DMS 273 (cell line): ENCODE results near the gene KRTAP5-3.
"Not testable (repeated sequence)": the region's sequence is repeated elsewhere in the genome, so short reads cannot be mapped to it uniquely, and the experiment has no call there.

Experiments used
- DNase-seq: peaks from one replicate; lab custom pipeline; 2025; ENCODE audit not compliant: unreplicated experiment; lab: John Stamatoyannopoulos, UW

Gene KRTAP5-3

DNA sequence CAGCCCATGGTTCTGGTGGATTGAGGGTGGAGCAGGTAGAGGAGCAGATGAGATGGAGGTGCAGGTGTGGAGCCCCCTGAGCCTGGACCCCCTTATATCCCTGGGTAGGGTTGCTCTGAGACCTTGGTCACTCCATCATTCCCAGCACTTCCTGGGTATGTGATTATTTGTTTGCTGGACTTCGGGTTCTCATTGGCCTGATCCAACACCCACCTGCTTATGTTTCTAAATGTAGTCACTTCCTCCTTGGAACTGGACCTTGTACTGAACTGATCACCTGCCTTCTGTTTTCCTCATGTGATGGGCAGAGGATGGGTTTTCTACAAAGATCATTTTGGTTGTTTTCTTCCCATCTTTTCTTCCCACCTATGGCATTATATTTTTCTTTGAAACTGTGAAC is 13.8 kb upstream of the KRTAP5-3 start, which contains the start of gene KRTAP5-4:
Gene KRTAP5-4, minus strand, starts transcription at position 53 of the 400 bp plus-strand sequence. Its CDS starts 45 bp downstream, at position 8.
- DNase-seq, result no peak

DNA sequence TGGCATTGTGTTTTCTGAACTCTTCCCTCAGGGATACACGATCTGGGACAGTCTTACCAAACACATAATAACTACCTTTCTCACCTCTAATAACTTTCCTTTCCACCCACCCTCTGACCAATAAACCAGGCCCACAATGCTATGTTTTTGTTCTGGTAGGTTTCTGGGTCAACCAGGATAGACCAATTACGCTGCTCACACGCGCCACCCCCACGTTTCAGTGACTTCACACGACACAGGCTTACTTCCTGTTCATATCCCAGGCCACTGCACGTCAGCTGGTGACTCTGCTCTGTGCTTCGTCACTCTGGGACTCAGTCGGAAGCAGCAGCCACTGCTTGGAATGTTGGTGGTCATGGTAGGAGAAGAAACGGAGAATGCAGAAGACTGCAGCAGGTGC is 11.2 kb upstream of the KRTAP5-3 start:
- no peak for DNase-seq

DNA sequence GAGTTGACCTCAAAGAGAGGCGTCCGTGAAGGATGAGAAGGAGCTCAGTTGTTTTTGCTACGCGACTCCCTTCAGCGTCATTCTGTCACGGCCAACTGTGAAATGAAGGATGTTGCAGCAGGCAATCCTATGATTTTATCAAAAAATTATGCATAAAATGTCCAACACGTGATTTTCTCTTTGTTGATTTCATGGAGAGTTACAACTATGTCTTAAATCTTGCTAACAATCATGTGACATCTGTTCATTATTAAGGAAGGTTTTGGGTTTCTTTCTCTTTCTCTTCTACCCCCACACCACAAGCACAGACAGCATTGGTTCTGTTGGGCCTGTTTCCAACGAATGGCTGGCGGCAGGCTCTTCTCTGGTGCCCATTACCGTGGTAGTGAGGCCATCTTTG is 10.0 kb upstream of the KRTAP5-3 start:
- DNase-seq, result no peak

DNA sequence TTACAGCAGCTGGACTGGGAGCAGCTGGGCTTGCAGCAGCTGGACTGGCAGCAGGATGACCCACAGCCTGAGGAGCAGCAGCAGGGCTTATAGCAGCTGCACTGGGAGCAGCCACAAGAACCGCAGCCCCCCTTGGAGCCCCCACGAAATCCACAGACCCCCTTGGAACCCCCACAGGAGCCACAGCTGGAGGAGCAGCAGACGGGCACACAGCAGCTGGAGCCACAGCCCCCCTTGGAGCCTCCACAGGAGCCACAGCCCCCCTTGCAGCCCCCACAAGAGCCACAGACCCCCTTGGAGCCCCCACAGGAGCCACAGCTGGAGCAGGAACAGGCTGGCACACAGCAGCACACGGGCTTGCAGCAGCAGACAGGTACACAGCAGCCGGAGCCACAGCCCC is 362 bp downstream of the KRTAP5-3 start:
- DNase-seq, result not testable (repeated sequence)

DNA sequence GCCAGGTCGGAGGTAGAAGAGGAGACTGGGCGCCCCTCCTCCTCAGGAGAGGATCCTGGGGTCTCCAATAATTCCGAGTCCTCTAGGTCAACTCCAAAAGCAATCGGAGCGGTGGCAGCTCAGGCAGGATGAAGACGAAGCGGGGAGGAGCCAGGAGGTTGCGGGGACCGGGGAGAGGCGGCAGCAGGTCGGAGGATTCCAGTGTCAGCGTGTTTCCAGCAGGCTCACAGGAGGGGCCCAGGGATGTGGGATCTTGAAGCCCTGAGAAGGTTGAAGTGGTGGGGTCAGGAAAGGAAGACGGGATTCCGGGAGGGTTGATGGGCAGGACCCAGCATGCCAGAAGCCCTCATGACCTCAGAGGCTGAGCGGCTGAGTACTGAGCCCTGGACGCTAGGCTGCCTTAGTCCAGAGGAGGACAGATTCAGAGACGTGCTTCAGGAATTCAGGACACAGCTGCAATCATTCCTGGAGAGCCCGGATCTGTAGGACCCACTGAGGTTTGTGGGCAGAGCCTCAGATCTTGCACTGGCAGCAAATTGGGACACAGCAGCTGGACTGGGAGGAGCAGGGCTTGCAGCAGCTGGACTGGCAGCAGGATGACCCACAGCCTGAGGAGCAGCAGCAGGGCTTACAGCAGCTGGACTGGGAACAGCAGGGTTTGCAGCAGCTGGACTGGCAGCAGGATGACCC is 962 bp downstream of the KRTAP5-3 start:
- DNase-seq, result not testable (repeated sequence)

DNA sequence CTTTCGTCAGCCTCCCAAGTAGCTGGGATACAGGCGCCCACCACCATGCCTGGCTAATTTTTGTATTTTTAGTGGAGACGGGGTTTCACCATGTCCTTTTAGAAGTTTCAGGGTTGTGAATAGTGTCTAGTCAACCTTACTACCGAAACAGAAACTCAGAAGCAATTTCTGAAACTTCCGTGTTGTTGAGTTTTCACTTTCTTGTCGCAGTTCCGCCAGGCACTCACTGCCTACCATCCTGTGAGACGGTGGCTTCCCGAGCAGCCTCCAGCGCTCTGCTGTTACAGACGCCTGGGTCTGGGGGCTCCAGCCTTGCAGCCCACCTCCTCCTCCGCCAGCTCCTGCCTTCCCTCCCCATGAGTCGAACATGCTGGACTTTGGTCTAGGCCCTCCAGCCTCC is 2.3 kb downstream of the KRTAP5-3 start:
- not testable (repeated sequence) for DNase-seq

DNA sequence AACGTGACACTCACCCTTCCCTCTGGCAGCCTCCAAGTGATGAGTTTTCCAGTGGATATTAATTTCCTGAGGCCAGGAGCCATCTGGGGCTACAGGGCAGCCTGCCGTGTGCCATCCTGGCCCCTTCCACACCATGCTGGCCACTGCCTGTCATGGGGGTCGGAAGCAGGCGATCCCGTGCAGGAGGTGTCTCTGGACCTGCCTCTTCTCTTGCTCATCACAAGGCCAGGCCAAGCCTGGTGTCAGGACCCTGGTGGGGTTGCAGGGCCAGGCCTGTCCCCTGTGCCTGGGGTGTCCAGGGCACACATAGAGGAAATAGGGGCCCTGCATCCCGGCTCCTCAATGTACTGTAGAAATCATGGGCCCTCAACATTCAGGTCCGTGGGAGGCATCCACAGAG is 3.6 kb downstream of the KRTAP5-3 start:
- no peak for DNase-seq

DNA sequence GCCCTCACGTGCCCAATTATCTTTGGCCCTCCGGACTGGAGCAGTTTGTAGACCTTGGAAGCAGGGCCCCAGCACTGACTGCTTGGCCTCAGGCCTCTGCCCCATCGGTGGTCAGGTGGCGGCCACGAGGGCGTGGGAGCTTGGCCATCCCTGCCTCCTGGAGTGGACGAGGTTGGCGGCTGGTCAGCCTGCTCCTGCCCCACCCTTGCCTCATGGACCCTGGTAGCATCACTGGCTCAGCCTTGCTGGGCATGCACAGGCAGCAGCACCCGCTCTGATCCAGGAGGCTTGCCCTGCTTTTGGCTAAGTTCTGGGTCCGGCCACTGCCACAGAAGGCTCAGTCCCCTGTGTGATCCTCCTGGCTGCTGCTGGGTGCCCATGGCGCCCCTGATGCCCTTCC is 4.1 kb downstream of the KRTAP5-3 start:
- DNase-seq, result no peak

DNA sequence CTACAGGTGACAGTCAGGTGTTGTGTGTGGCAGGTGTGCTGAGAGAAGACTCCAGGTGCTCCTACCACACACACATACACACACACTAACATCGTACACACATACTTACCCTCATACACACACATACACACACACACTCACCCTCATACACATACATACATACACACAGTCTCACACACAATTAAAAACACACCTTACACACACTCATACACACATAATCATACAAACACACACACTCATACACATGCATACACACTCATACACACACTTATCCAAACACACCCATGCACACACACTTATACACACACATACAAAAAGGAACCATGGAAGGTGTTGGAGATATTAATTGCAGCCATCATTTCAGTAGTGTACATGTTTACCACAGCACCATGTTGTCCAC is 4.6 kb downstream of the KRTAP5-3 start:
- DNase-seq, result no peak

DNA sequence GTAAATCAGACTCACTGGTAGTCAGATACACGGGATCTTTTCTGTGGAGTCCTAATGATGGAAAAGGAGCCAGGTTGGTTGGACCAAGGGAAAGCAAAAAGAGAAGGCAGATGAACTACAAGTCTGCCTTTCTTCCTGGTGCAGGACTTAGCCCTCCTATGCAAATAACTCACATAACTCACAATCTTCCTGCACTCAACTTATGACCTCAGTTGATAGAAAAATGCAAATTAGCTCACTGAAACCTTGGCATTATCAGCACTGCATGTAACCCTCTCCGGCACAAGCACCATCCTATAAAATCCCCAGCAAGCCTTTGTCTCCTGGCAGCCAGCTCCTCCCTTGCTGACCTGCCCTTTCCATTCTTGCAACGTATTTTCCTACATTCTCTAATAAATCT is 6.6 kb downstream of the KRTAP5-3 start:
- DNase-seq, result not testable (repeated sequence)

DNA sequence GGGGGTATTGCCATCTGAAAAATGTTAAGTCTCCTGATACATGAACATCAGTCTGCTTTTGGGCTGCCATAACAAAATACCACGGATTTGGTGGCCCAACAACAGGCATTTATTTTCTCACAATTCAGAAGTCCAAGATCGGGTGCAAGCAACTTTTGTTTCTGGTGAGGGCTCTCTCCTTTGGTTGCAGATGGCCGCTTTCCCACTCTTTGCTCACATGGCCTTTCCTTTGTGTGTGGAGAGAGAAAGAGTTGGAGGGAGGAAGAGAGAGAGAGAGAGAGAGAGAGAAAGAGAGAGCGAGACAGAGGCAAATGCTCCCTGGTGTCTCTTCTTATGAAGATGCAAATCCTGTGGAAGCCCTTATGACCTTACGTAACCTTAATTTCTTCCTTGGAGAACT is 7.6 kb downstream of the KRTAP5-3 start:
- no peak for DNase-seq

DNA sequence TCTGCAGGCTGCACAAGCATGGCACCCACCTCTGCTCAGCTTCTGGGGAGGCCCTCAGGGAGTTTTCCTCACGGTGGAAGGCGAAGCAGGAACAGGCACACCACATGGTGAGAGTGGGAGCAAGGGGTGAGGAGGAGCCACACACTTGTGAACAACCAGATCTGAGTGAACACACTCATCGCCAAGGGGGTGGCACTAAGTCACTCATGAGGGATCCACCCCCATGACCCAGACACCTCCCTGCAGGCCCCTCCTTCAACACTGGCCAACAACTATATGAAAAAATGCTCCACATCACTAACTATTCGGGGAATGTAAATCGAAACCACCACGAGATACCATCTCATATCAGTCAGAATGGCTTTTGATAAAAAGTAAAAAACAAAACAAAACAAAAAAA is 9.4 kb downstream of the KRTAP5-3 start:
- no peak for DNase-seq

DNA sequence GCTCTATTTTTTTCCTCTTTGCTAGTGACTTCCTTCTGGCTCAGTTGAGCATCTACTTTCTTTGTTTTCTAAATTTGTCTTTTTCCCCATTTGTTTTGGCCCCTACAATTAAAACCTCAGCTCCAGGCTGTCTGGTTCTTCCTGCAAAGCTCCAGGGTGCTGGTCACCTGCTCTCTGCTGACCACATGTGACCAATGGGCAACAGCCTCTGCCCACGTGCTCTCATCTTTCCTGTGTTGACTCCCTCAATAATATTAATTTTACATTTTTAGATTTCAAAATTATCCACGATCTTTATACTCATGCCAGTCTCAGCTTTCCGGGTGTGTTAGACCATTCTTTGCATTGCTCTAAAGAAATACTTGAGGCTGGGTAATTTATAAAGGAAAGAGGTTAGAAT is 9.9 kb downstream of the KRTAP5-3 start:
- DNase-seq, result not testable (repeated sequence)

DNA sequence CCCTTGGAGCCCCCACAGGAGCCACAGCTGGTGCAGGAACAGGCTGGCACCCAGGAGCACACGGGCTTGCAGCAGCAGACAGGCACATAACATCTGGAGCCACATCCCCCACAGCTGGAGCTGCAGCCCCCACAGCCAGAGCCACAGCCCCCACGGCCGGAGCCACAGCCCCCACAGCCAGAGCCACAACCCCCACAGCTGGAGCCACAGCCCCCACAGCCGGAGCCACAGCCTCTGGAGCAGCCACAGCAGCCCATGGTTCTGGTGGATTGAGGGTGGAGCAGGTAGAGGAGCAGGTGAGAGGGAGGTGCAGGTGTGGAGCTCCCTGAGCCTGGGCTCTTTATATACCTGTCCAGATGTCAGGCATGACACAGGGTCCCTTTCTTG is 10.3 kb downstream of the KRTAP5-3 start, which contains the start of gene KRTAP5-2:
Gene KRTAP5-2, minus strand, starts transcription at position 301 of the 387 bp plus-strand sequence. Its CDS starts 44 bp downstream, at position 257.
- no peak for DNase-seq

DNA sequence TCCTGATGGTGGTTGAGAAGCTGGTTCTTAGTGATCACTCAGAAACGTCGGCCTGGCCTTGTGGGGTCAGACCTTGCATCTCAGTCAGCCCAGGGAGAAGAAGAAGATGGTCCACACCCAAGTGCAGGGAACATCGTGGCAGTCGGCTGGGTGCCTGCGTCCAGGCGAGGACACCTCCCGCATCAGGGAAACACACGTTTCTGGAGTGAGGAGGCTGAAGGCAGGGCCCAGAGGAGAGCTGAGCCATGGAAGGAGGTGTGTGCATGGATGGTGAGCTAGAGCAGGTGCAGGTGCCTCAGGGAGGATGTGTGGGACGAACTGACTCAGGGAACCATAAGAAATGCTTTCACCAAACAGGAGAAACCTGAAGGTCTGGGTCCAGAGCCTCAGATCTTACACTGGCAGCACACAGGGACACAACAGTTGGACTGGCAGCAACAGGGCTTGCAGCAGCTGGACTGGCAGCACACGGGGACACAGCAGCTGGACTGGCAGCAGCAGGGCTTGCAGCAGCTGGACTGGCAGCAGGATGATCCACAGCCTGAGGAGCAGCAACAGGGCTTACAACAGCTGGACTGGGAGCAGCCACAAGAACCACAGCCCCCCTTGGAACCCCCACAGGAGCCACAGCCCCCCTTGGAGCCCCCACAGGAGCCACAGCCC is 10.8 kb downstream of the KRTAP5-3 start:
- DNase-seq, result no peak

DNA sequence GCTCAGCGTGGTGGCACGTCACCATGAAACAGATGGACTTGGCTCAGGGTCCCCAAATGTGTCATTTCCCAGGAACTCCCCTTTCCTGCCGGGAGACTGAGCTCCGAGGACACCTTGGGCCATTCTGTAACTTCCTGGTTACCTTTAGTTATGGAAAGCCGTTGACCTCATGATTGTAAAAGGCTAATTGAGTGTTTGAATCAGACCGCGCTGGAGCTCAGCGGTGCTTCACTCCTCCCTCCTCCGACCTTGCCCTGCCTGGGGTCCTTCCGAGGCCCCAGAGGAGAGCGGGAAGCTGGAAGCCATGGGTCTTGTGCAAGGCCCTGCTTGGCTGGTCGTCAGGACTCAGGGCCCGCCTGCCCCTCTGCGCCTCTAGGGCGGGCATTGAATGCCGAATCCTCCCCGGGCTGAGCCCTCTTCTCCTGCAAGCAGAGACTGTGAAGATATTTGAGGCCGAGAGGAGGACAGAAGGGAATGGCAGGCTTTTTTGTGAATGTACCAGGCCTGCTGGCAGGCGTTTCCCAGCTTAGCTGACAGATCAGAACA is 11.6 kb downstream of the KRTAP5-3 start:
- DNase-seq, result not testable (repeated sequence)

DNA sequence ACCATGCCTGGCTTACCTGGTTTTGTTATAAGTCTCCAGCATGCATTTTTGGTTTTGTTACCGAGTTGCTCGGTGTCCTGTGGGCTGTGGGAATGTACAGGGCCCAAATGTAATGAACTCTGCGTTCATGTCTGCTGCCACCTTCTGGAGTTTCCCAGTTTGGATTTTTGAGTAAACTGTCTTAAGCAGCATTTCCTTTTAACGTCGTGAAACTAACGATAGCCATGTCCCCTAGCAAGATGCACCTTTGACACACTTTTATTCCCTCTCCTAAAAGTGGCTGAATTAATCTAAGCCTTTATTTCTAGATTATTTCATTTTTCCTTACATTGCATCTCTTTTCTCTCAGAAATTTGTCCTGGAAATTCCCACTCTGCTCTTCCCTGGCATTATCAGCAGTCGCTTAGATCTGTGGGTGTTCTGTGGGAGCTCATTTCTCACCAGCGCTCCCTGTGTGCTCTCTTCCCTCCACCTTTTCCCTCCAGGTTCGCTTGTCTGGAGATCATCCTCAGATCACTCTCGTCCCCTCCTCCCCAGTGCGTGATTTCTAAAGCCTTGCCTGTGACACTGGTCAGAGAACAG is 12.2 kb downstream of the KRTAP5-3 start:
- not testable (repeated sequence) for DNase-seq

DNA sequence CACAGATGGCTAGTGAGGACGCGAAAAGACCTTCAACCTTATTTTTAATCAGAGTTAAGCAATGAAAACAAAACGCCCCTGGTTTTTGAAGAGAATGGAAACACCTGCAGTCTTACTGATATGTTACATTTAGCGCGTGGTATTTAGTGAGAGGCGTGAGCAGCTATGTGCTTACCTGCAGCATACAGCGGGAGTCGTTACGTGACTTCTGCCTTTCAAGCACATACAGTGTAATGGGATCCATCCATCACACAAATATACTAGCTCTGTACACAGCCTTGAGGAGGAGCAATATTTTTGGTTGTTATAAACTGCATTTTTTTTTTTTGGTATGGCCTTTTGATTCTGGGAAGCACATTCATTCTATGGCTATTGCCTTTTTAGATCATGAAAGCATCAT is 15.6 kb downstream of the KRTAP5-3 start:
- DNase-seq, result no peak

DNA sequence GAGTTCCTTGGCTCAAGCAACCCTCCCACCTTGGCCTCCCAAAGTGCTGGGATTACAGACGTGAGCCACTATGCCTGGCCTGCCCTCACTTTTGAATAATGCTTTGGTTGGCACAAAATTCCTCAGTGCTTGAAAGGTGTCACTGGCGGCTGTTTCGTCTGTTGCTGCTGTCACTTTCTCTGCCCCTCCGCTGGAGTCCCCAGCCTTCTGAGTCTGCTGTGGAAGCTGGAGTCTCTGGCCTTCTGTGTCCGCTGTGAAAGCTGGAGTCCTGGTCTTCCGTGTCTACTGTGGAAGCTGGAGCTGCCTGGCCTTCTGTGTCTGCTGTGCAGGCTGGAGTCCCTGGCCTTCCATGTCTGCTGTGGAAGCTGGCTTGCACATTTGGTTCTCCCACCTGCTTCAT is 18.3 kb downstream of the KRTAP5-3 start:
- no peak for DNase-seq

DNA sequence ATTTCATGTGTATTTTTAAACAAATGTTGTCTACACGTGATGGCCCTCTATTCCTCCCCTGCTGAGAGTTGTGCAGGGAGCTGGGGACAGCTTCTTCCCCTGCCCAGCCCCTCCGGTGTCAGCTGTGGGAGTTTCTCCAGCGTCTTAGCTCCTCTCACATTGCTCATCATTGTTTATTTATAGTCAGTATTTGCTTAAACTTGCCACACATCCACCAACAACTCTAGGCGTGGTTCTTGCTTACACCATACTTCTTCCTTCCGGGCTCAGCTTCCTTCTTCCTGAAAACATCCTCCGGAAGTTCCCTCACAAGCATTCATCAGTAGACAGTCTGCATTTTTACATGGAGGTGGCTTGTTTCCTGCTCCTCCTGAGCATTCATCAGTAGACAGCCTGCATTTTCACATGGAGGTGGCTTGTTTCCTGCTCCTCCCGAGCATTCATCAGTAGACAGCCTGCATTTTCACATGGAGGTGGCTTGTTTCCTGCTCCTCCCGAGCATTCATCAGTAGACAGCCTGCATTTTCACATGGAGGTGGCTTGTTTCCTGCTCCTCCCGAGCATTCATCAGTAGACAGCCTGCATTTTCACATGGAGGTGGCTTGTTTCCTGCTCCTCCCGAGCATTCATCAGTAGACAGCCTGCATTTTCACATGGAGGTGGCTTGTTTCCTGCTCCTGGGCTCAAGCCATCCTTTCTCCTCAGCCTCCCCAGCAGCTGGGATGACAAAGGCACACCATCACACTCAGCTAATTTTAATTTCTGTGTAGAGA is 18.9 kb downstream of the KRTAP5-3 start:
- not testable (repeated sequence) for DNase-seq

DNA sequence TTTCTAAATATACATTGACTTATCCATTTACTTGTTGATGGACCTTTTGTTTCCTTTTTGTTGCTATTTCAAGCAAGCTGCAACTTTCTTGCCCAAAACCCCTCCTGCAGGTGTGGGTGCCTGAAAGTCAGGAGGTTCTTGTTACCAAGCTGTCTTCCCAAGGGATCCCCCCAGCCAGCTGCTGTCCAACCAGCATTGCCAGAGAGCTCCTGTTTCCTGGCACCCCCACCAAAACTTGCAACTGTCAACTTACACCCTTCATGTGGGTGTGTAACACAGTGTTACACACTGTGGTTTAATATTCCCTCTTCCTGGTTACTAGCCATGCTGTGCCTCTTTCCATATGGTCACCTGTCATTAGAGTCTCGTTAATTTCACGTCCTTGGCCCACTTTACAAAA is 21.6 kb downstream of the KRTAP5-3 start:
- peak; percentile 48 for DNase-seq
